ENCODE measurements around the gene GPR83.
"Not testable (repeated sequence)": the region's sequence is repeated elsewhere in the genome, so short reads cannot be mapped to it uniquely, and the experiment has no call there.

Gene GPR83

DNA sequence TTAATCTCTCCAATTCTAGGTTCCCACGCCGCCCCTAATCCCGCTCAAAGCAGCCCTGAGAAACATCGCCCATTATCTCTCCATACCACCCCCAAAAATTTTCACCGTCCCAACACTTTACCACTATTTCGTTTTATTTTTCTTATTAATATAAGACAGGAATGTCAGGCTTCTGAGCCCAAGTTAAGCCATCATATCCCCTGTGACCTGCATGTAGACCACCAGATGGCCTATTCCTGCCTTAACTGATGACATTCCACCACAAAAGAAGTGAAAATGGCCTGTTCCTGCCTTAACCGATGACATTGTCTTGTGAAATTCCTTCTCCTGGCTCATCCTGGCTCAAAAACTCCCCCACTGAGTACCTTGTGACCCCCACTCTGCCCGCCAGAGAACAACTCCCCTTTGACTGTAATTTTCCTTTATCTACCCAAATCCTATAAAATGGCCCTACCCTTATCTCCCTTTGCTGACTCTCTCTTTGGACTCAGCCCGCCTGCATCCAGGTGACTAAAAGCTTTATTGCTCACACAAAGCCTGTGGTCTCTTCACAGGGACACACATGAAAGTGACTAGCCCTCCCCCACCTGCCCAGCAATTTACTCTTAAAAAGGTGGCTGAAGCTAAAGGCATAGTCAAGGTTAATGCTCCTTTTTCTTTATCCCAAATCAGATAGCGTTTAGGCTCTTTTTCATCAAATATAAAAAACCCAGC is 50.2 kb downstream of the GPR83 start:
- DNase-seq = not testable (repeated sequence)

DNA sequence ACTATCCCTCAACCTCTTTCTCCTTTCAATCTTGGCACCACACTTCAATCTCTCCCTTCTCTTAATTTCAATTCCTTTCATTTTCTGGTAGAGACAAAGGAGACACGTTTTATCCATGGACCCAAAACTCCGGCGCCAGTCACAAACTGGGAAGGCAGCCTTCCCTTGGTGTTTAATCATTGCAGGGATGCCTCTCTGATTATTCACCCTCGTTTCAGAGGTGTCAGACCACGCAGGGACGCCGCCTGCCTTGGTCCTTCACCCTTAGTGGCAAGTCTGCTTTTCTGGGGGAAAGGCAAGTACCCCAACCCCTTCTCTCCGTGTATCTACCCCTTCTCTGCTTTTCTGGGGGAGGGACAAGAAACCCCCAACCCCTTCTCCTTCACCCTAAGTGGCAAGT is 54.9 kb downstream of the GPR83 start:
- not testable (repeated sequence) for DNase-seq

DNA sequence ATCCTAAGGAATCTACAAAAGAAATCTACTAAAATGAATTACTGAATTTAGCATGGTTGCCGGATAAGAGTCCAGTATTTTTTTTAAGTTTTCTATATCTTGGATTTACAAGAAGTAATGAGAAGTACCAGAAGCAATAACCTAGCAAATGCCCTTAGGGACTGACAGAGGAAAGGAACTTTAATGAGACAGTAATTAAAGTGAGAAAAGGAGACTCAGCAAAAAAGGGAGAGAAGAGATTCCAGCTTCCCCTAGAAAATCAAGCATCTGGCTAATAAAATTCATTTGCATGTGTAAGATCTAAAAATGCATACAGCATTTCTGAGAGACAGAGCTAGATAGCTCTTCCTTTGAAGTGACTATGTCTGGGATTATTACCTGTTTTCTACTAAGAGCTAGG is 57.7 kb downstream of the GPR83 start:
- DNase-seq = no peak

DNA sequence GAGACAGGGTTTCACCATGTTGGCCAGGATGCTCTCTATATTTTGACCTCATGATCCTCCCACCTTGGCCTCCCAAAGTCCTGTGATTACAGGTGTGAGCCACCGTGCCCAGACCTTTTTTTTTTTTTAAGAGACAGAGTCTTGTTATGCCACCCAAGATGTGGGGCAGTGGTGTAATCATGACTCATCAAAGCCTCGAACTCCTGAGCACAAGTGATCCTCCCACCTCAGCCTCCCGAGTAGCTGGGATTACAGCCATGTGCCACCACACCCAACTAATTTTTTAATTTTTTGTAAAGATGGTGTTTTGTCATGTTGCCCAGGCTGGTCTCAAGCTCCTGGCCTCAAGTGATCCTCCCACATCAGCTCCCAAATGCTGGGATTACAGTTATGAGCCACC is 59.0 kb downstream of the GPR83 start:
- no peak for DNase-seq

DNA sequence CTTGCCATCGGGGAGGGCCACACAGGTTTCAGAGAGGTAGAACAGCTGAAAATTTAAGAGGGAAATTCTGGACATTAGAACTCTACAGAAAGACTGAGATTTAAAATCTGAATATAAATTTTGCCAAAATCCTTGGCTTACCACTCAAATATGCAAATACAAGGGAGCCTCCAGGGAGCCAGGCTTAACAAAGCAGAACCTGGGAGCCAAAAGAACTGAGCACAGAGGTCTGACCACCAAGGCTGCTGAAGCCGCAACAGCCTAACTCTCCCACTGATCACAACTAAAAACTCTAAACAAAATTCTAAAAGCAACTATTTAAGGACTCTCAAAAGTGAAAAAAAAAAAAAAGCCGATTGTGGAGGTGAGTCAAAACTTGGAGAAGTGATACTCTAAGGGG is 62.6 kb downstream of the GPR83 start:
- no peak for DNase-seq

DNA sequence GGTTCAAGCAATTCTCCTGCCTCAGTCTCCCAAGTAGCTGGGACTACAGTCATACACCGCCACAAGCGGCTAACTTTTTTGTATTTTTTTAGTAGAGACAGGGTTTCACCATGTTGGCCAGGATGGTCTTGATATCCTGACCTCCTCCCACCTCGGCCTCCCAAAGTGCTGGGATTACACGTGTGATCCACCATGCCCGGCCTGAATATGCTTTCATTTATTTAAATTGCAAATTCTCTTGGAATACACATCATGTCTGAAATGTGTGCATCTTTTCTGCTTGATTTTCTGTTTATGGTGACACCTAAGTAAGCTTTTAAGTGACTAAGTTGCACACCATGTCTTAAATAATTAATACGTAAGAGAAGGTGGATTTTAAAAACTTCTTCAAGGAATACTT is 65.2 kb downstream of the GPR83 start:
- DNase-seq = no peak

DNA sequence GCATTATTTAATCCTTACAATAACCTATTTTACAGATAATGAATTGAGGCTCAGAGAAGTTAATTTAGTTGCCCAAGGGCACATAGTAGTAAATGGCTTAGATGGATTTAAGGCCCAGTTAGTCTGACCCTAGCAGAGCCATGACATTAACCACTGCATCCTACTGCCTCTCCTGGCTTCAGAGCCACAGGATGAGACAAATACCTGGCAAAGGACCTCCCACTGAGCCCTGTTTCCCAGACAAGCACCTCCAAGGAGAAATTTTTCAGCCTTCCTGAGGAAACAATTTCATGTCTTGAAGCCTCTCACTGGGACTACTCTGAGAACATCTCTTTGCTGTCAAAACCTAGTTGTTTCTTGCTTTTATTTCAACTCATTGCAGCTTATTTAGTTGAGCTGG is 68.4 kb downstream of the GPR83 start:
- DNase-seq = no peak

DNA sequence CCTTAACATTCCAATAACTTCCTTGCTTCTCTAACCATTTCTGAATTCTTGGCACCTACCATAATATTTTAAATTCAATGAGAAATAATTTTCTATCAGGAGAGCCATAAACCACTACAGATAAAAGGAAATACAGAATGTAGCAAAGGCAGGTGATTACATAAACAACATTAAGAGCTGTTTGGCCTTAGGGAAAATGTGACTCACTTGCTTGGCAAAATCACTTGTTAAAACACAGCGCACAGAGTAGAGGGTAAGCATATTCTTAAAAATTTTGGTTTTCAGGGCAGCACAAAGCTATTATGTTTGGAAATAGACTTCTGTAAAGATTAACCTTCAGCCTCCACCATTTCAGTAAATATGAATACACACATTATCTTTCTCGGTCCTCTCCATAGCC is 70.4 kb downstream of the GPR83 start:
- no peak for DNase-seq

DNA sequence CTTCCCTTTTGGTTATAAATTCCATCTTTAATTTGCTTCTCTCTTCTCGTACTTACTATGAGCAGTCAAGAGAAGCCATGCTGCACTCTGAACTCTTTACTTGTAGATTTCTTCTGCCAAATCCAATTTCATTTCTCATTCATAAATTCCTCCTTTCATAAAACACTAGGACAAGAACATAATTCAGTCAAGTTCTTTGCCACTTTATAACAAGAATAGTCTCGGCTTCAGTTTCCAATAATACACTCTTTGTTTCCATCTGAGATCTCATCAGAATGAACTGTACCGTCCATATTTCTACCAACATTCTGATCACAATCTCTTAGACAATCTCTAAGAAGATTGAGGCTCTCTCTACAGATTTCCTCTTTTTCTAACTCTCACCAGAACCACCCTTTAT is 71.7 kb downstream of the GPR83 start:
- no peak for DNase-seq

DNA sequence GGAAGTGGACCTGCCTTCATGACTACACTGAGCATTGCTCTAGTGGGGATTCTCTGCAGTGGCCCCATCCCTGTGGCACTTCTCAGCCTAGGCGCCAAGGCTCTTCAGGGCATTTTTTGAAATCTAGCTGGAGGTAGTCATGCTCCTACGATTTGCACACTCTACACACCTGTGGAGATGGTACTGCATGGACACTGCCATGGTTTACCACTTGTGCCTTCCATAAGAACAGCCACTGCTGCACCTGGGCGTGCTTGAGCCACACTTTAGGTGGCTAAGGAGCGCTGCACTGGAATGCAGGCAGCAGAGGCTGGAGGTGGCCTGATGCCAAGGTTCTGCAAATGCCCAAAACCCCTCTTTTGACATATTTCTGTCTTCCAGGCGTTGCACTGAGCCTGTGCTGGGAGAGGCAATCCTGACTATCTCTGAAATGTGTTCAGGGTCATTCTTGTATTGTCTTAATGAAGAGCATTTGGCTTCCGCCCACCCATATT is 72.6 kb downstream of the GPR83 start:
- no peak for DNase-seq

All from effector CD8-positive, alpha-beta T cell (primary cell).